Activated T-helper 1 cell treated with anti-CD3 and anti-CD28 coated beads, Interleukin-12 subunit alpha, Interleukin-12 subunit beta, Interleukin-2, Interleukin-4 antibody, amounts not matched to agents 30 ng/mL and 10 ng/mL and 1 ng/mL, durations not matched to agents 14 hours and 24 hours and 36 hours (primary cell): ENCODE results near the gene CTSZ. TPM values are rescaled to one million over a fixed set of nuclear protein-coding genes. Genes with fewer than 3 reads are reported as not detected.
"Not testable (repeated sequence)": the region's sequence is repeated elsewhere in the genome, so short reads cannot be mapped to it uniquely, and the experiment has no call there.

Experiments used
- DNase-seq: peaks from one replicate; pipeline ENCODE4 v3.0.0; 2021; ENCODE audit warnings: low spot score
- H3K27ac Mint-ChIP-seq: one replicate; pipeline ENCODE4 v1.8.0; 2021; ENCODE audit warnings: mild to moderate bottlenecking, mixed read lengths
- H3K27me3 Mint-ChIP-seq: one replicate; pipeline ENCODE4 v1.8.0; 2022; ENCODE audit warnings: mild to moderate bottlenecking, moderate library complexity, mixed read lengths; ENCODE audit not compliant: insufficient read depth
- H3K36me3 Mint-ChIP-seq: one replicate; pipeline ENCODE4 v1.8.0; 2021; ENCODE audit warnings: low read depth, mixed read lengths
- H3K4me1 Mint-ChIP-seq: one replicate; pipeline ENCODE4 v1.8.0; 2021; ENCODE audit warnings: low read depth, mixed read lengths
- H3K4me3 Mint-ChIP-seq: one replicate; pipeline ENCODE4 v1.8.0; 2021; ENCODE audit warnings: mild to moderate bottlenecking, moderate library complexity, mixed read lengths
- H3K9me3 Mint-ChIP-seq: one replicate; pipeline ENCODE4 v1.8.0; 2021; ENCODE audit warnings: mixed read lengths
- intact Hi-C: fragments of 100-400 bp; cut with micrococcal nuclease; formaldehyde crosslinking; loops from one replicate; pipeline ENCODE4 v1.15.1; 2024
- total RNA-seq: library from RNA; stranded (reverse); gene quantifications from 2 replicates; pipeline ENCODE4 v1.2.3, GENCODE V29; 2022

Gene CTSZ
- total RNA-seq, 1 donor from 2014 or later = 54.1 TPM

DNA sequence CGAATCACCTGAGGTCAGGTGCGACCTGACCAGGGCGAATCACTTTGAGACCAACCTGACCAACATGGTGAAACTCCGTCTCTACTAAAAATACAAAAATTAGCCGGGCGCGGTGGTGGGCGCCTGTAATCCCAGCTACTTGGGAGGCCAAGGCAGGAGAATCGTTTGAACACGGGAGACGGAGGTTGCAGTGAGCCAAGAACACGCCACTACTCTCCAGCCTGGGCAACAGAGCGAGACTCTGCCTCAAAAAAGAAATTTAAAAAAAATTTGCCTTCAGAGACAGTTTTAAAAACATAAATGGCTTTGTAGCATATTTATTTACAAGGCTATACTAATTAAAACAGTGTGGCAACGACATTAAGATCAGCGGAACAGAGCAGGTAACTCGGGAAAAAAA lies 34.4 kb upstream of the CTSZ start:
- H3K27me3 Mint-ChIP-seq, H3K9me3 Mint-ChIP-seq, intact Hi-C loops, DNase-seq: not testable (repeated sequence)
- Mint-ChIP-seq H3K27ac (peak overlapping the region; percentile 59), H3K4me3 (peak overlapping the region; percentile 93), H3K4me1 (peaks cover 54% of the 10 kb centered on the region), H3K36me3 (peaks cover 31% of the 10 kb centered on the region)

DNA sequence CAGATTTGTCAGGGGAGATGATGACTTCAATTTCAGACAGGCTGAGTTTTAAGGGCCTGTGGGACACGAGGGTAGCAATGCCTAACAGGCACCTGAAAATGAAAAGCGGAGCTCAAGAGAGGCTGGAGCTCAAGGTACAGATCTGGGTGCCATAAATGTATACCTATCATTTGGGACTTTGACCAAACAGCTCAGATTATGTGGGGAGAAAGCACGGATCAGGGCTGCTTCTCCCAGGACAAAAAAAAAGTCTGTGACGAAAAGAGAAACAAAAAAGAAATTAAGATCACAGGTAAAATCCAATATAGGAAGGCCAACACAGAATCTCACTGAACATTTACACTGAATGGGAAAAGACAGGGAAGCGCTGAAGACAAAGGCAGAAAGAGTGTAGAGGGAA lies 33.6 kb upstream of the CTSZ start:
- Mint-ChIP-seq H3K4me3 (peak overlapping the region; percentile 93), H3K4me1 (peaks cover 57% of the 10 kb centered on the region), H3K36me3 (peaks cover 37% of the 10 kb centered on the region), H3K9me3 (no peaks in the 10 kb centered on the region), H3K27ac (peak overlapping the region; percentile 59), H3K27me3 (no peaks in the 10 kb centered on the region)
- no peak for DNase-seq
- intact Hi-C loops = no loop called here

DNA sequence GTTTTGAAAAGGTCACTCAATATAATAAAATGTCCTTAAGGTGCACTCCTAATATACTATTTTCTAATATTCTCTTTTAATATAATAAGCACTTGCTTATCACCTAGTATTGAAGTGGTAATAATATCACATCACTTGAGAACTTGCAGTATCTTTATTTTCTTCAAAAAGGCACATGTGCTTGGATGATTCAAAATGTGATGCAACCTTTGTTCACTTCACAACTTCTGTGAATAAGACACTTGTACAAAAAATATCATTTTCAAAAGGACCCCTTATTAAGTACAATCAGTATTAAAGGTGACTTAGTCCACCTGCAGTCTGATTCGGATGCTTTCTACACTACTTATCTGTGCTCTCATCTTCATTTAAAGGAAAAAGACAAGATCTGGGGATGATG lies 32.2 kb upstream of the CTSZ start:
- H3K27me3 Mint-ChIP-seq = no peaks in the 10 kb centered on the region
- no peak for DNase-seq
- peak overlapping the region; percentile 33 for H3K27ac Mint-ChIP-seq
- peaks cover 61% of the 10 kb centered on the region for H3K4me1 Mint-ChIP-seq
- intact Hi-C loops = no loop called here
- peak overlapping the region; percentile 59 for H3K4me3 Mint-ChIP-seq
- H3K36me3 Mint-ChIP-seq = peaks cover 47% of the 10 kb centered on the region
- no peaks in the 10 kb centered on the region for H3K9me3 Mint-ChIP-seq

DNA sequence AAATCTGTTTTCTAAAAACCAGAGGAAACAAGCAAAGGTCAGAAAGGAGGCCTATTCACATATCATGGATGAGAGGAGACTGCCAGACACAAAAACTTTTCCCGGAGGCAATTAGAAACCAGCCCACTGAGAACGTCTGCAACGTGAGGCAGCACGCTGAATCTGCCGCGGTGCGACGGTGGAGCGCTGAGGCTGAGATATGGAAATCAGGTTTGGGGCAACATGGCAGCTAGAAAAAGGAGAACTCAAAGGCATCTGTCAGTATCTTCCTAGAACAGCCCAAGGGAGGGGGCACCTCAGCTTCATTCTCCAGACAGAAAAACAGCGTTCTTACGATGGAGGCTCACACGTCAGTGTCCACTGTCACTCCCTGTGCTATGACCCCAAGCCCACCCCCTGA lies 30.3 kb upstream of the CTSZ start:
- Mint-ChIP-seq H3K27ac (no peak overlapping the region), H3K27me3 (no peaks in the 10 kb centered on the region), H3K36me3 (peaks cover 56% of the 10 kb centered on the region), H3K4me3 (no peak overlapping the region), H3K9me3 (no peaks in the 10 kb centered on the region), H3K4me1 (peaks cover 56% of the 10 kb centered on the region)
- DNase-seq = no peak
- intact Hi-C loops = no loop called here

DNA sequence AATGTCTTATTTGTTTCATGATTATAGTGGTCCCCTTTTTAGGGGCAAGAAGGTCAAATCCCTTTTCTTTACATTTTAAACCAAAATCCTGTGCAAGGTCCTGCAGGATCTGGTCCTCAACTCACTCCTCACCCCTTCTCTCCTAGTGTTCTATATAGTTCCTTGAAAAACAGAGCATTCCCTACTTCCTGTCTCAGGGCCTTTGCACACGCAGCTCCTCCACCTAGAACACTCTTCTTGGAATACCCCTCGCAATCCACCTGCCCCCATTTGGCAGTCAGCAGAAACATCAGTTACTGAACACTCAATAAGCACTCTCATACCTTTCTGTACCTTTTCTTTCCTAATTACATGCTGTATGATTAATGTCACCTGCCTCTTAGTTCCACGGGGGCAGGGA lies 28.3 kb upstream of the CTSZ start:
- Mint-ChIP-seq H3K27me3 (no peaks in the 10 kb centered on the region), H3K36me3 (peaks cover 59% of the 10 kb centered on the region), H3K4me3 (no peak overlapping the region), H3K4me1 (peaks cover 57% of the 10 kb centered on the region), H3K9me3 (no peaks in the 10 kb centered on the region), H3K27ac (no peak overlapping the region)
- intact Hi-C loops = no loop called here
- no peak for DNase-seq

DNA sequence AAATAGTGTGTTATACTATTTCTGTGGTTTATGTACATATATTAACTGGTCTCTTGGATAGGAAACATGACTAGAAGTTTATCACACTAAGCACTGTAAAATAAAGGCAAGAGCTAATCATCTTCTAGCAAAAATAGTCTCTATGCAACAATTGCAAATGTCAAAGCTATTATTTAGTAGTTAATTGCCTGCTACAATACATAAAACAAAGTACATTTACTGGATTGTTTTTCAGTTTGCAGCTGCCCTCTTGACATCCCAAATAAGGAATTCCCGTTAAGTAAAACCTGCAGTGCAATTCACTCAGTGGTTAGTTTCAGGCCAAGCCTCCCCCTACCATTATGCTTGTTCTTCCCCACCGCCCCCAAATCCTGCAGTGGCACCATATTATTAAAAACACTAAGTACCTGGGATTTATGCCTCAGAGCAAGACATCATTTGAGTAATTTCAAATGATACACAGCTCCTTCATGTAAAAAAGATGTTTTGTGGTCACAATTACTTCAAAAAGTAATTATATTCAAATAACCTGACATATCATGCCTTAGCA lies 26.6 kb upstream of the CTSZ start:
- Mint-ChIP-seq H3K9me3 (no peaks in the 10 kb centered on the region), H3K4me3 (peak overlapping the region; percentile 65), H3K27ac (no peak overlapping the region), H3K4me1 (peaks cover 57% of the 10 kb centered on the region), H3K36me3 (peaks cover 61% of the 10 kb centered on the region), H3K27me3 (no peaks in the 10 kb centered on the region)
- no peak for DNase-seq
- intact Hi-C loops = loop anchor here (2.0 to 5.0 kb wide), 3 partner anchors 381 to 1641 kb away; partner anchors contain the start of genes RAB22A, RBM38 and STX16

DNA sequence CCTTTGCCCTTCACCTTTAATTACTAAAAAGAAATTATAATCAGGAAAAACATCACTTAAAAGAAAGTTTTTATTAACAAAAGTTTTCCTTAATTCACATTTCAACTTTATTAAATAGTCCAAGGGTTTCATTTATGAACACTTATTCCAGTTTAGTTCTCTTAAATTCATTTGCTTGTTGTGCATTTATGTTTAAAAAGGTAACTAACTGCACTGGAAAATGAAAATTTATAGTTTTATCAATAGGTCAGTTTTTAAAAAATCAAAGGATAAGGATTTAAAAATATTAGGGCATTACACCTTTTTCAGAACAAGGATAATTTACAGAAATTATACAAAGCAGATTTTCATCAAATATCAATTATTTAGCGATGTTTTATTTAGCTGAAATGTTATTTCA lies 26.0 kb upstream of the CTSZ start:
- peaks cover 64% of the 10 kb centered on the region for H3K36me3 Mint-ChIP-seq
- no peak for DNase-seq
- H3K4me3 Mint-ChIP-seq = peak overlapping the region; percentile 90
- no peaks in the 10 kb centered on the region for H3K27me3 Mint-ChIP-seq
- intact Hi-C loops = loop anchor here (2.0 to 5.0 kb wide), 3 partner anchors 381 to 1641 kb away; partner anchors contain the start of genes RAB22A, RBM38 and STX16
- H3K27ac Mint-ChIP-seq = peak overlapping the region; percentile 89
- H3K4me1 Mint-ChIP-seq = peaks cover 60% of the 10 kb centered on the region
- H3K9me3 Mint-ChIP-seq = no peaks in the 10 kb centered on the region

DNA sequence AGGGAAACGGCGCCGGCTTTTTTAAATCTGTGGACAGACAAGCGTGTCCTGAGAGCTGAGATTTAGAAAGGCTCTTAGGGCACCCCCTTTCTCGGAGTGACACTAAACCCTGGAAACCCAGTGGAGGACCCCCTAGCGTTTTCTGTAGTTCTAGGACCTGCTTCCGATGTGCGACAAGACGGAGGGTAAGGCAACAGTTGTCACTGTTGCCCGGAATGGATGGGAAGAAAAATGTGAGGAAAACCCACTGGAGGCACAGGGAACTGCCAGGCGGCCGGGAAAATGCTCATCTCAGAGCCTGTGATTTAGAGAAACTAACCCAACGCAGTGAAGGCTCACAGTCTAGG lies 25.6 kb upstream of the CTSZ start:
- intact Hi-C loops = loop anchor here (1.0 to 5.0 kb wide), 9 partner anchors 10 to 1640 kb away; partner anchors contain the start of genes CTSZ, NELFCD, PRELID3B and RAB22A
- peaks cover 65% of the 10 kb centered on the region for H3K36me3 Mint-ChIP-seq
- peak overlapping the region; percentile 89 for H3K27ac Mint-ChIP-seq

DNA sequence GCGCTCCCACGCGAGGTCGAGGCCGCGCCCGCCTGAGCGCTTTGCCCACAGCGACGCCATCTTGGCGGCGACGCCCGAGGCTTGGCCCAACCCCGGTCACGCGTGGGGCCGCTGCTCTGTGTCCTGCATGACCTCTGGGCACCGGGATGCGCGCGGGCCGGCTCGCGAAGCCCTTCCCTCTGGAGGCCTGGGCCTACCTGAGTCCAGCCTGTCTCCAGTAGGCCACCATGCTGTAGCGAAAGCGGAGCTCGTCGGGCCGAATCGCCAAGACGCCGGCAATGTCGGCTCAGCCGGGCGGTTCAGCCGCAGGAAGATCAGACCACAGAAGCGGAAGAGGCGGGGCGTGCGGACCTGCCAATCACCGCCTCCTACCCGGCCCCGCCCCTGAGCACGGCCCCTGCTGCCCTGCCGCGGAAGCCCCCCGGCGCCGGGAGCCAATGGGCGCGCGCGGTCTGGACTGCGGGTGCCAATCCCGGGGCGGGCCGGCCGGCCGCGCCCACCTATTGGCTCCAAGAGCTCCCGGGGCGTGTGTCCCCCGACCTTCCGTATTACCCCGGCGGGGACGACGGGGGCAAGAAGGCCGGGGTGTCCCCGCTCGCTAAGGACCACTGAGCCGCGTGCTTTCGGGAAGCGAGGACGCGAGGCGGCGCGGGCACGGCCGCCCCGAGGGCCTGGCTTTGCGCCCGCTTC lies 25.1 kb upstream of the CTSZ start, which contains the start of gene ATP5F1E:
TSS of gene ATP5F1E (minus strand) at position 313 of the 690 bp plus-strand sequence. CDS start at position 229, 84 bp downstream.
- intact Hi-C loops = loop anchor here (1.0 to 5.0 kb wide), 9 partner anchors 10 to 1640 kb away; partner anchors contain the start of genes CTSZ, NELFCD, PRELID3B and RAB22A
- DNase-seq = peak; percentile 96
- Mint-ChIP-seq H3K9me3 (no peaks in the 10 kb centered on the region), H3K4me1 (peaks cover 60% of the 10 kb centered on the region), H3K27ac (peak within 1 kb of the TSS; percentile 94), H3K27me3 (no peaks in the 10 kb centered on the region), H3K4me3 (peak within 1 kb of the TSS; percentile 90), H3K36me3 (peaks cover 68% of the 10 kb centered on the region)

More for the DNA sequence above, 25.6 kb upstream of the CTSZ start:
- Mint-ChIP-seq H3K4me3 (peak overlapping the region; percentile 90), H3K27me3 (no peaks in the 10 kb centered on the region), H3K9me3 (no peaks in the 10 kb centered on the region), H3K4me1 (peaks cover 60% of the 10 kb centered on the region)
- DNase-seq = no peak

DNA sequence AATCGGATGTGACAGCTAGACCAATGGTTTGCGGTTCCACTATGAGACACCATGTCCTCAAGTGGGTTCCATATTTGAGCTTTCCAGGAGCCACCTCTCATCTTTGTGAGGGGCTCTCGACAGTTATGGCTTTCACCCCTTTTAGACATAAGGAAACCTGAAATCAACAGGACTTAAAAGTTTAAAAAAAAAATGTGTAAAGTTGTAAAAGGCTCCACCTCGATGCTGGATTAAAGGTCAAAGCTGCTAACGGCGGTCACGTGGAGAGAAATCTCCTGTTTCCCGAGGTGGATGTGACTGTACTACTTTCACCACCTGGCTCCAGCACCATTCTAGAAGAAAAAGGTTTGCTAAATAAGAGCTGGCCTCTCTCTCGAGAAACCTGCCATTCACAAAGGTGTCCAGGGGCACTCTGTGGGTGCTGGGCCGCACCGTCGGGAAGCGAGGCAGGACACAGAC lies 24.5 kb upstream of the CTSZ start:
- no peaks in the 10 kb centered on the region for H3K9me3 Mint-ChIP-seq
- intact Hi-C loops = loop anchor here (1.0 to 5.0 kb wide), 9 partner anchors 11 to 1639 kb away; partner anchors contain the start of genes CTSZ, NELFCD, PRELID3B and RAB22A
- peak overlapping the region; percentile 94 for H3K27ac Mint-ChIP-seq
- peaks cover 67% of the 10 kb centered on the region for H3K36me3 Mint-ChIP-seq
- H3K4me1 Mint-ChIP-seq = peaks cover 60% of the 10 kb centered on the region
- peak overlapping the region; percentile 90 for H3K4me3 Mint-ChIP-seq
- no peak for DNase-seq
- no peaks in the 10 kb centered on the region for H3K27me3 Mint-ChIP-seq

DNA sequence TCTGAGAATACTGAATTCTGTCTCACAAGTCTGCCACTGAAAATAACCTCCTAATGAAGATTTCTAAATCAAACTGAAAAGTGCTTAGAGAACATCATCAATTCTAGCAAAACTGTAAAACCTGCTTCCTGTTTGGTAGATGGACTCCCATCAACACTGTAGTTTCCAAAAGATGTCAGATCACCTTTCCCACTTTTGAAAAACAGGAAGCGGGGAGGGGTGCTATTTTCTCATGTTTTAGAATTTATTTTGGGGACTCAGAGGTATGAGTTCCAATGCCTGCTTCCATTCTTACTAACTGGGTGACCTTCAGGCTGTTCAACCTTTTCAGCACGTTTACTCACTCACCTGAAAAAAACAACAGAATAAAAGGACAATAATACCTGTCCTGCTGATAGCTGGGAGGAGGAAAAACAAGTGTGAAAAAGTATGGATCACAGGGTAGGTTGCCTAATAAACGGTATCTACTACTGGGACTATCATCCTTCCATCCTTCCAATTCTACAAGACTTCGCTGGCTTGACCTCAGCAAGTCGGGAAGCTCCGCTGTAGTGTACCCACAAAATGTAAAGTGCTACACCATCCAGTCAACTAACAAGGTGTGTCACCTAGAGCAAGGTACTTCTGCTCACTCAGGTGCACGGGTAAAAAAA lies 24.0 kb upstream of the CTSZ start:
- H3K27me3 Mint-ChIP-seq = no peaks in the 10 kb centered on the region
- H3K4me1 Mint-ChIP-seq = peaks cover 61% of the 10 kb centered on the region
- DNase-seq = no peak
- no peaks in the 10 kb centered on the region for H3K9me3 Mint-ChIP-seq
- H3K27ac Mint-ChIP-seq = peak overlapping the region; percentile 94
- peaks cover 67% of the 10 kb centered on the region for H3K36me3 Mint-ChIP-seq
- intact Hi-C loops = loop anchor here (5.0 kb wide), 2 partner anchors 379 to 1639 kb away; partner anchors contain the start of genes RBM38 and STX16
- H3K4me3 Mint-ChIP-seq = peak overlapping the region; percentile 90

DNA sequence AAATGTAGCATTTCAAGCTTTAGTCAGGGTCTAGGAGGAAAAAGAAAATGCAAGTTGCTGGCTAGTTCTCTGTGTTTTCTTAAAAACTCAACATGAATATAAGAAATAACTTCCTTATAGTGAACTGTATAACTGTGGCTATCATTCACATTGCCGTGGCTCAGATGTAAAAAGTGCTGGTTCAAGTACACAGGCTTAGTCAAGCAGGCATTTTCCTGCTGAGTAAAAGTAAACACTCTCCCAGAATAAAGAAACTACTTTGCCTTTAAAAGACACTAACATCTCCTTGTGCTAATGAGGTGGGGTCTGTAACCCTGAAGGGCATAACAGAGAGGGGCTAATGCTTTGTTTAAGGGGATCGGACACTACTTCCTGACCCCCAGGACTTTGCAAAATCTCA lies 21.8 kb upstream of the CTSZ start:
- intact Hi-C loops = no loop called here
- Mint-ChIP-seq H3K4me3 (peak overlapping the region; percentile 65), H3K4me1 (peaks cover 63% of the 10 kb centered on the region), H3K27ac (no peak overlapping the region), H3K27me3 (no peaks in the 10 kb centered on the region), H3K36me3 (peaks cover 66% of the 10 kb centered on the region), H3K9me3 (no peaks in the 10 kb centered on the region)
- no peak for DNase-seq
